Occipital lobe (tissue), 2 donors: ENCODE data around the gene GPR146. TPM values are rescaled to one million over a fixed set of nuclear protein-coding genes. Genes with fewer than 3 reads are reported as not detected.

Experiments
- DNase-seq: peaks from one replicate; lab custom pipeline; 2025; lab: John Stamatoyannopoulos, UW
- total RNA-seq: library from RNA; depleted of rRNA; stranded (reverse); fragments of >200 nt; gene quantifications from one replicate; pipeline ENCODE4 v1.2.3, GENCODE V29; 2014

Gene GPR146
- total RNA-seq, 1 donor from 2014 or later, result 6.7 TPM

DNA sequence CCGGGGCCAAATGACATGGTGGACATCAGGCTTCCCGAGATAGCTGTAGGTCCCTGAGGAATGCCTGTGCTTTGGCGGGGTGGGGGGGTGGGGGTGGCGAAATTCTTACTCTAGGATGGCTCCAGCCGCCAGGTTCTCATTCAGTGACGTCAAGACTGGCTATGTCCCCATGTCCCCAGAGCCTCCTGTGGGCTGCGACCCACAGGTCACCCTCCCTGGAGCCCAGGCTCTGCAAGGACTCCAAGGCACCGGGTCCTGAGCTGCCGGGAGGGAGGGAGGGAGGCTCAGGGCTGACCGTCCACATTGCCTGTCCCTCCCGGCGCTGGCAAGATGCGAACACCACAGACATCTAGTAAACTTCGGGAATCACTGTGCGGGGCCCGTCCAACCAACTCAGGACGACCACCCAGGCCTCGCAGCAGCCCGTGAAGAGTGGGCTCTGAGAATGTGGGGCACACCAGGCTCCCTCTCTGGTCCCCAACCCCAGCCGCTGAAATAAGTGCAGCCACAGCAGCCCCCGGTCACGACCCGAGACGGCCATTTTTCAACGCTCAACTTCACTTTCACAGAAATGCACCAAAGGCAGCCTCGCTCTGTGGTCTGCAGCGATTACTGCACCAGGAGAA, 12.6 kb downstream of the GPR146 start:
- DNase-seq, result no peak

DNA sequence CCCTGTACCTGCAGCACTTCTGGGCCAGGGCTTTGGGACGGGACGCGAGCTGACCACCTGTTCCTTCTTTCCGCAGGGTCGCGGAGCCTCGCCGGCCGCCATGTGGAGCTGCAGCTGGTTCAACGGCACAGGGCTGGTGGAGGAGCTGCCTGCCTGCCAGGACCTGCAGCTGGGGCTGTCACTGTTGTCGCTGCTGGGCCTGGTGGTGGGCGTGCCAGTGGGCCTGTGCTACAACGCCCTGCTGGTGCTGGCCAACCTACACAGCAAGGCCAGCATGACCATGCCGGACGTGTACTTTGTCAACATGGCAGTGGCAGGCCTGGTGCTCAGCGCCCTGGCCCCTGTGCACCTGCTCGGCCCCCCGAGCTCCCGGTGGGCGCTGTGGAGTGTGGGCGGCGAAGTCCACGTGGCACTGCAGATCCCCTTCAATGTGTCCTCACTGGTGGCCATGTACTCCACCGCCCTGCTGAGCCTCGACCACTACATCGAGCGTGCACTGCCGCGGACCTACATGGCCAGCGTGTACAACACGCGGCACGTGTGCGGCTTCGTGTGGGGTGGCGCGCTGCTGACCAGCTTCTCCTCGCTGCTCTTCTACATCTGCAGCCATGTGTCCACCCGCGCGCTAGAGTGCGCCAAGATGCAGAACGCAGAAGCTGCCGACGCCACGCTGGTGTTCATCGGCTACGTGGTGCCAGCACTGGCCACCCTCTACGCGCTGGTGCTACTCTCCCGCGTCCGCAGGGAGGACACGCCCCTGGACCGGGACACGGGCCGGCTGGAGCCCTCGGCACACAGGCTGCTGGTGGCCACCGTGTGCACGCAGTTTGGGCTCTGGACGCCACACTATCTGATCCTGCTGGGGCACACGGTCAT, 13.3 kb downstream of the GPR146 start:
- no peak for DNase-seq

- DNase-seq, result no peak
Measured at GRCh38 chr7:1058311-1058710, 14.0 kb downstream of the GPR146 start.

- no peak for DNase-seq
Measured at GRCh38 chr7:1058821-1059199, 14.5 kb downstream of the GPR146 start.

DNA sequence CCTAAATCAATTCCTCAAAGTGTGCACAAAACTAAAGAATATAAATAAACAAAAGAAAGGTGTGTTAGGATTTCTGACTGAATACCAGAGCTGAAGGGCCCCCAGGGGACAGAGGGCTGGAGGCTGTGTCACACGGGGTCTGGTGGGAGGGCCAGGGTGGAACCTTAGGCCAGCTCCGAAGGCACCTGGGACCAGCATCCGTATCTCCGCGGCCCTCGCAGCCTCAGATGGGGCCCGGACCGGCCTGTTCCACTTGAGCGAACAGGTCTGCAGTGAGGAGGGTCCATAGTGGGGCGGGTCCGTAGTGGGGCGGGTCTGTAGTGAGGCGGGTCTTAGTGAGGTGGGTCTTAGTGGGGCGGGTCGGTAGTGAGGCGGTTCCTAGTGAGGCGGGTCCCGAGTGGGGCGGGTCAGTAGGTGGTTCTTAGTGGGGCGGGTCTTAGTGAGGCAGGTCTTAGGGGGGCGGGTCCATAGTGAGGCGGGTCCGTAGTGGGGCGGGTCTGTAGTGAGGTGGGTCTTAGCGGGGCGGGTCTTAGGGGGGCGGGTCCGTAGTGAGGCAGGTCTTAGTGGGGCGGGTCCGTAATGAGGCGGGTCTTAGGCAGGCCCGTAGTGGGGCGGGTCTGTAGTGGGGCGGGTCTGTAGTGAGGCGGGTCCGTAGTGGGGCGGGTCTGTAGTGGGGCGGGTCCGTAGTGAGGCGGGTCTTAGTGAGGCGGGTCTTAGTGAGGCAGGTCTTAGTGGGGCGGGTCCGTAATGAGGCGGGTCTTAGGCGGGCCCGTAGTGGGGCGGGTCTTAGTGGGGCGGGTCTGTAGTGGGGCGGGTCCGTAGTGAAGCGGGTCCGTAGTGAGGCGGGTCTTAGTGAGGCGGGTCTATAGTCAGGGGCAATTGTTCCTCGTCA, 15.1 kb downstream of the GPR146 start:
- DNase-seq, result no peak

DNA sequence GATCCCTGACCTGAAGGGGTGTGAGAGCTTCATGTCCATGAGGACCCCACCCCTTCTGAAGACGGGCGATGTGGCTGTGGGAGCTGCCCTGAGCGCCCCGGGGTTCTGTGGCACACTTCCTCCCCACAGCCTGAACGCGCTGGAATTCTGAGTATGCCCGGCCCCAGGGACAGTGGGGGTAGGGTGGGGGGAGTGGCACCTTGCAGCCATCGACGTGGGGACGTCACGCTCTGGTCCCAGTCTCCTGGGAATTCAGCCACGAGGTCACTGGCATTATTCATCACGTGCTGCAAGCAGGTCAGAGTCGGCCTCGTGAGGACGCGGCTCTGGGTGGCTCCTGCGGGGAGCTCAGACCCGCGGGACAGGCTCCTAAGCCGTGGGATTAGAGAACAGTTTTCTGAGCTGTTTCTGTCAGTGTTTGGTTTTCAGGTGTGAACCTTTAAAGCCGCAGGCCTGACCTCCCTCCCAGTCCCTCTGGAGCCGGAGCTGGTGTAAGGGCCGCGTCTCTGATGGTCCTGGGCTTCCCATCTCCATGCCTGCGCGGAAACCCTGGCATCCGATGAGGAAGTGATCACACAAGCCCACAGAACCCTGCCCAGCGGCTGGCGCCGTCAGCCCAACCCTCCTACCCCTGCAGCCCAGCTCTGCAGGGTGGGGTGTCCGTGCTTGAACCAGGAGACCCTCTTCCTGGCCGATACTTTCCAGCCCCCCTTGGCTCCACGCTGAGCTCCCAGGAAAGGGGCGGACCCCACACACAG, 16.1 kb downstream of the GPR146 start:
- no peak for DNase-seq

DNA sequence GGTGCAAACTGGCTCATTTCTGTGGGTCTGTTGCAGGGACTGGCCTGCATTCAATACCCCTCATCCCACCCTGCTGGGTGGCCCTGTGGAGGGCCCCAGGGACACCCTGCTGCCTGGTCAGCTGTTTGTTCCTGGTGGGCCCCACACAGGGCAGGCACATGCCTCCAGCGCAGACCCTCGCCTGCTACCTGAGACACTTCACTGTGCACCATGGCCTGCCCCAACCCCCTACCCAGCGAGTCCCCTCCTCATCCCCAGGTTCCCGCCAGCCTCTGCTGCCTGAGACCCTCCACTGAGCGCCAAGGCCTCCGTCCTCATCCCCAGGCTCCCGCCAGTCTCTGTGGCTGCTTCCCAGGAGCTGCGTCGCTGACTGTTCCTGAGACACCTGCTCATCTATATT, 16.8 kb downstream of the GPR146 start:
- no peak for DNase-seq

GRCh38 chr7:1062296-1063294, 18.2 kb downstream of the GPR146 start:
- DNase-seq, result no peak

GRCh38 chr7:1063361-1063760, 19.0 kb downstream of the GPR146 start:
- DNase-seq, result no peak

DNA sequence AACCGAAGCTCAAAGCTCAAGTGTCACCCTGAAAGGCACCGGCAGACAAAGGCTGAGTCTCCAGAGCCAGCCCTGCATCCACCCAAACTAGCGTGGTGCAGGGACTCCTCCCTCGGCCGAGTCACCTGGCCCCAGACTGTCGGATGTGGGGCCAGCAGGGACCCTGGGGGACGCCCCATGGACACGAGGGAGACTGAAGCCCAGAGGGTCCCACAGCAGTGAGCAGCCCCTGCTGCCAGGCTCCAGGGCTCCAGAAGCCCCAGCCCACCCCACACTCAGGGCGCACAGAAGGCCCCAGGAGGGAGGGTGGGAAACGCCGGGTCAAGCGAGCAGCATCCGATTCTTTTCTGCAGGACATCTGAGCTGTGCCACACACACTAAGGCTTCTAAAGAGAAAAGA, 20.2 kb downstream of the GPR146 start:
- no peak for DNase-seq

GRCh38 chr7:1065263-1065584, 20.9 kb downstream of the GPR146 start:
- DNase-seq, result no peak

- DNase-seq, result peak; percentile 59
Measured at GRCh38 chr7:1065585-1066241, 21.4 kb downstream of the GPR146 start.

DNA sequence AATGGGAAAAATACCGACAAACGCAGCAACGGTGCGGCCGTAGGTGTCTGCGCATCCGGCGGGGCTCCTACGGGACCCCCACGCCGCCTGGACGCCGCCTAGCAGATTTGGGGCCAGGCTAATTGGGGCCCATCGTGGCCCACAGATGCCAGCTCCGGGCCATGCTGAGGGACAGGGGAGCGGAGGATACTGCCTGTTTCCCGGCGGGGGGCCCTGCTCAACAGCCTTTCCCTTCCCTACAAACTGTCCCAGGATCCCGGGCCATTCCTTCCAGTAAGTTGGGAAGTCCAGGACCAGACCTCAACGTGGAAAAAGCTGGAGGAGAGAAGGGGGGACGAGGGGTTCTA, 21.9 kb downstream of the GPR146 start:
- DNase-seq, result no peak

DNA sequence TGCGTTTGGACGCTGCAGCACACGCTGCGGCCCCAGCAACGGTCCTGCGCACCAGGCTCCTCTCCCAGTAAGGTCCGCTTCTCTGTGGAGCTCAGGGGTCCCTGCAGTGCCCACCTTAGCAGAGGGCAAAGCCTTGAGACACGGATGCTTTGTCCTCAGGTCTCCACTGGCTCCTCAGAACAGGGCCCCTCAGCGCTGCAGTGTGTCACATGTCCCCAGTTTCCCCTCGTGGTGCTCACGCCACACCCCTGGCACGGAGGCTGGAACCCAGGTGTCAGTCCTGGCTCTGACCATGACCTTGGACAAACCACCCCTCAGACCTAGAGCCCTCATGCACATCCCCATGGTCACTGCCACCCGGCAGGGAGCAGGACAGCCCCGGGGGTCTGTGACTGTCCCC, 23.7 kb downstream of the GPR146 start:
- no peak for DNase-seq

GRCh38 chr7:1068619-1069018, 24.3 kb downstream of the GPR146 start:
- DNase-seq, result no peak

GRCh38 chr7:1070544-1071011, 26.2 kb downstream of the GPR146 start:
- DNase-seq, result no peak

GRCh38 chr7:1071731-1072254, 27.4 kb downstream of the GPR146 start:
- no peak for DNase-seq

GRCh38 chr7:1073142-1073977, 29.0 kb downstream of the GPR146 start:
- no peak for DNase-seq
